ENCODE data around the gene ADAM12.

The ADAM12 gene

GRCh38 chr10:125985557-125986240, 402.6 kb downstream of the ADAM12 start:
- TF ChIP-seq, protein P1, sequence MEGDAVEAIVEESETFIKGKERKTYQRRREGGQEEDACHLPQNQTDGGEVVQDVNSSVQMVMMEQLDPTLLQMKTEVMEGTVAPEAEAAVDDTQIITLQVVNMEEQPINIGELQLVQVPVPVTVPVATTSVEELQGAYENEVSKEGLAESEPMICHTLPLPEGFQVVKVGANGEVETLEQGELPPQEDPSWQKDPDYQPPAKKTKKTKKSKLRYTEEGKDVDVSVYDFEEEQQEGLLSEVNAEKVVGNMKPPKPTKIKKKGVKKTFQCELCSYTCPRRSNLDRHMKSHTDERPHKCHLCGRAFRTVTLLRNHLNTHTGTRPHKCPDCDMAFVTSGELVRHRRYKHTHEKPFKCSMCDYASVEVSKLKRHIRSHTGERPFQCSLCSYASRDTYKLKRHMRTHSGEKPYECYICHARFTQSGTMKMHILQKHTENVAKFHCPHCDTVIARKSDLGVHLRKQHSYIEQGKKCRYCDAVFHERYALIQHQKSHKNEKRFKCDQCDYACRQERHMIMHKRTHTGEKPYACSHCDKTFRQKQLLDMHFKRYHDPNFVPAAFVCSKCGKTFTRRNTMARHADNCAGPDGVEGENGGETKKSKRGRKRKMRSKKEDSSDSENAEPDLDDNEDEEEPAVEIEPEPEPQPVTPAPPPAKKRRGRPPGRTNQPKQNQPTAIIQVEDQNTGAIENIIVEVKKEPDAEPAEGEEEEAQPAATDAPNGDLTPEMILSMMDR (IDR thresholded peaks at IDR 0.05; ENCODE audit: extremely low read depth, missing control alignments), result no peak
- DNase-seq (ENCODE audit: low spot score), result no peak

- DNase-seq (ENCODE audit: low spot score), result no peak
- TF ChIP-seq, protein P1 (IDR thresholded peaks at IDR 0.05; ENCODE audit: extremely low read depth, missing control alignments), result no peak
Measured at GRCh38 chr10:125984865-125985495, 403.3 kb downstream of the ADAM12 start.

- no peak for DNase-seq (ENCODE audit: low spot score)
- TF ChIP-seq, protein P1 (IDR thresholded peaks at IDR 0.05; ENCODE audit: extremely low read depth, missing control alignments), result no peak
Measured at GRCh38 chr10:125984346-125984745, 403.9 kb downstream of the ADAM12 start.

DNA sequence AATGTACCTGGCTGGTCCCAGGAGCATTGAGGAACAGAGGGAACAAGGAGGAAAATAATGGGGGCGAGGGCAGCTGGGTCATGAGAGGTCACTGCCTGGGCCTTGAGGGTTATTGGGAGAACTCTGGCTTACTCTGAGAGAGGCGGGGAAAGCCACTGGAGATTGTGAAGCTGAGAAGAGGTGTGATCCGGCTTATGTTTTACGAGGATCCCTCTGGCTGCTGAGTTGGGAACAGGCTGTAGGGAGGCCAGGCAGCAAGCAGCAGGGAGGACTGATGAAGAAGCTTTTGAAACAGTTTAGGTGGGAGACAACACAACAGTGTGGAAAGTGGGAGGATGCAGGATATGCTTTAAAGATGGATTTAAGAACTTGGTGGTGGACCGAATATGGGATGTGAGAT, 404.6 kb downstream of the ADAM12 start:
- TF ChIP-seq, protein P1 (IDR thresholded peaks at IDR 0.05; ENCODE audit: extremely low read depth, missing control alignments), result no peak
- no peak for DNase-seq (ENCODE audit: low spot score)

DNA sequence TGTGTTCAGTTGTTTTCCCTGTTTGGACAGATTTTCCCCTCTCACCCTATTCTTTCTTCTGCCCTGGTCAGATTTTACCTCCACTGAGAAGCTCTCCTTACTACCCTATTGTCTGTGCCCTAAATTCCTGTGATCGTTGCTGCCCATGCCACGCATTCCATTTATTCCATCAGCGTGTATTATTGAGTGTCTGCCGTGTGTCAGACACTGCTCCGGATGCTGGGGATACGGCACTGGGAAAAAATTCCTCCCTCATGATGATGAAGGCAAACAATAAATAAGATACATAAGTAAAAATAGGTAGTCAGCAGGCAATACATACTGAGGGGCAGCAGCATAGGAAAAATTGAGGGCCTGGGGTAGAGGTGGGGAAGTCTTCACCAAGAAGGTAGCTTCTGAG, 405.1 kb downstream of the ADAM12 start:
- DNase-seq (ENCODE audit: low spot score), result no peak

GRCh38 chr10:125982260-125982948, 405.9 kb downstream of the ADAM12 start:
- TF ChIP-seq, protein P1 (IDR thresholded peaks at IDR 0.05; ENCODE audit: extremely low read depth, missing control alignments), result peak; percentile 13
- DNase-seq (ENCODE audit: low spot score), result peak; percentile 59

More for the DNA sequence above, 405.1 kb downstream of the ADAM12 start:
- TF ChIP-seq, protein P1 (IDR thresholded peaks at IDR 0.05; ENCODE audit: extremely low read depth, missing control alignments), result no peak

GRCh38 chr10:125980521-125981035, 407.7 kb downstream of the ADAM12 start:
- no peak for DNase-seq (ENCODE audit: low spot score)
- TF ChIP-seq, protein P1 (IDR thresholded peaks at IDR 0.05; ENCODE audit: extremely low read depth, missing control alignments), result no peak
